Measurements from ENCODE around the gene CEP89.
A peak's percentile ranks its signal among the peaks of the same experiment; 100 is the strongest.
"Not testable (repeated sequence)": the region's sequence is repeated elsewhere in the genome, so short reads cannot be mapped to it uniquely, and the experiment has no call there.

CEP89 gene

DNA sequence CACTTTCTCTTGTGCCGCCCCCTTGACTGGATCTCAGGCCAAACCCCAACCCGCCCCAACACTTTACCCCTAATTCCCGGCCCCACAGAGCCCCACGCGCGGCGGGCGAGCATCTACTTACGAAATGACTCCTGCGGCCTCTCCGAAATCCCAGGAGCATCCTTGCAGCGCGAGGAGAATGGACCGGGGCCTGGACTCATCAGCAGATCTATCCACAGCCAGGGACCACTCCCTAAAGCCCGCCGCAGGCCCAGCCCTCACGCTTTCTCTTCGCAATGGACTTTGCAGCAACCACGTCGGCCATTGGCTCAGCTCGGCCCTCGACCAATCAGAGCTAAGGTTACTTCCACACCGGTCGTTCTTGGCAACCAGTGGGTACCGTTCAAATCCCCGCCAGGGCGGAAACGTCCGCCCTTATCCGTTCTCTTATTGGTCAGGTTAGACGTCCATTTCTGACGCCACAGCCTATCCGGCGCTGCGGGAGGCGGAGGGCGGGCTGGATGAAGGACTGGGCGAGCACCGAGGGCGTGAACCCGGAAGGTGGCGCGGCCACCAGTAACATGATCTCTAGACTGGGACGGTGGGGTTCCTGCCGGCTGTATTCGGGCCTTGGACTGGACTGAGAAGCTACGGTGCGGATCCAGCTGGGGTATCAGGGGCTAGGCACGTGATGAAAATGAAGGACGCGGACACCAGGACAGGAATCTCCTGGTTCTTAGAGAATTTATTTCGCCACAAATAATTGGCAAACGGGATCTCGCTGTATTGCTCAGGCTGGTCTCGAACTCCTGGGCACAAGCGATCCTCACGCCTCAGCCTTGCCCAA, at the start of gene CEP89, which contains the start of gene FAAP24:
CEP89 (minus strand) TSS at position 244 of the 826 bp plus-strand sequence; CDS start at position 160, 84 bp downstream.
FAAP24 (plus strand) TSS at position 528 of the 826 bp plus-strand sequence. CDS start 955 bp downstream, outside the sequence.
- DNase-seq: peak; percentile 71 to 99 (median 97)

DNA sequence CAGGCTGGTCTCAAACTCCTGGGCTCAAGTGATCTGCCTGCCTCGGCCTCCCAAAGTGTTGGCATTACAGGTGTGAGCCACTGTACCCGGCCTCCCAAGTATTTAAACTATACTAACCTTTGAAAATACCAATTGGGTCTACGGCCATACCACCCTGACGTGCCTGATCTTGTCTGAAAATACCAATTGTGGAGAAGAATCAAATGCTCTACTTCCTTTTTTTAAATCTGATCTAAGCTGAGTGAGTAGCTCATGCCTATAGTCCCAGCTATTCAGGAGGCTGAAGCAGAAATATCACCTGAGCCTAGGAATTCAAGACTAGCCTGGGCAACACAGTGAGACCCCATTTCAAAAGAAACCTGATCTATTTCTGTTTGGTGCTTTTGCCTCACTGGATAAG, 39.1 kb upstream of the CEP89 start:
- not testable (repeated sequence) for DNase-seq

DNA sequence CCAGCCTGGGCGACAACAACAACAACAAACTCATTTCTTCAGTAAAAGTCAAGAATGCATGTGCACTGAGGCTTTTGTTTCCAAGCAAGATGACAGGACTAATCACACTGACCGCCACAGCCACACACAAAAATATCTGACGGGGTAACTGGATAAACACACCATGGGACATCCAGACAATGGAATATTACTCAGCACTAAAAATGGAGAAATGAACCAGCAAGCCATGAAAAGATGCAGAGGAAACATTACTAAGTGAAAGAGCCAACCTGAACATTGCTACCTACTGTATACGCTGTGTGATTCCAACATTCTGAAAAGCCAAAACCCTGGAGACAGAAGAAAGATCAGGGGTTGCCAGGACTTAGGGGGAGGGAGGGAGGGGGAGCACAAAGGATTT, 37.0 kb upstream of the CEP89 start:
- DNase-seq: no peak

DNA sequence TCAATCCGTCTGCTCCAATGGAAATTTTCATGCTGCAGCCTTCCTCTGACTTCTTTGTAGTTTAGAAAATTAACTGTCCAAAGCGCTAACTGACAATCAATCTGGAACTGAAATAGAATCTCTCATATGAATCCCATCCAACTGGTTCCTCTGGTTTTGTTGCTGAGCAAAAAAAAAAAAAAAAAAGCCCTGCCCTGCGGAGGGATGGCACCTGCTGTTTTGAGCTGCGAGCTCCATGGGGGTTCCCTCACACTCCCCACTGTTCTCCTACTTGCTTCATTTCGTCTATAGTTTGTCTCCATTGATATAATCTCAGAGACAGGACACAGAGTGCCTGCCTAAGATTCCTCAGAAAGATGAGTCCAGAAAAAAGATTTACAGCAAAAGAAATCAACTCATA, 33.7 kb upstream of the CEP89 start:
- no peak for DNase-seq

DNA sequence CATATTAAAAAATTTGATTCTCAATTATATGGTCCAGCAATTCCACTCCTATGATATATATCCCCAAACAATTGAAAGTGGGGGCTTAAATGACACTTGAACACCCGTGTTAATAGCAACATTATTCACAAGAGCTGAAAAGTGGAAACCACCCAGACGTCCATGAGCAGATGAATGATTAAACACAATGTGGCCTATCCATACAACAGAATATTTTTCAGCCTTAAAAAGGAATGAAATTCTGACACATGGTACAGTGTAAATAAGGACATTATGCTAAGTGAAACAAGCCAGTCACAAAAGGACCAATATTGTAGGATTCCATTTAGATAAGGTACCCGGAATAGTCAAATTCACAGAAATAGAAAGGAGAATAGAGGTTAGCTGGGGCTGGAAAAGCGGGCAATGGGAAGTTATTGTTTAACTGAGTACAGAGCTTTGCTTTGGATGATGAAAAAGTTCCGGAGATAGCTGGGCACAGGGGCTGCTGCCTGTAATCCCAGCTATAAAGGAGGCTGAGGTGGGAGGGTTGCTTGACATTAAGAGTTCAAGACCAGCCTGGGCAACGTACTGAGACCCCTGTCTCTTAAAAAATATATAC, 31.8 kb upstream of the CEP89 start:
- not testable (repeated sequence) for DNase-seq

DNA sequence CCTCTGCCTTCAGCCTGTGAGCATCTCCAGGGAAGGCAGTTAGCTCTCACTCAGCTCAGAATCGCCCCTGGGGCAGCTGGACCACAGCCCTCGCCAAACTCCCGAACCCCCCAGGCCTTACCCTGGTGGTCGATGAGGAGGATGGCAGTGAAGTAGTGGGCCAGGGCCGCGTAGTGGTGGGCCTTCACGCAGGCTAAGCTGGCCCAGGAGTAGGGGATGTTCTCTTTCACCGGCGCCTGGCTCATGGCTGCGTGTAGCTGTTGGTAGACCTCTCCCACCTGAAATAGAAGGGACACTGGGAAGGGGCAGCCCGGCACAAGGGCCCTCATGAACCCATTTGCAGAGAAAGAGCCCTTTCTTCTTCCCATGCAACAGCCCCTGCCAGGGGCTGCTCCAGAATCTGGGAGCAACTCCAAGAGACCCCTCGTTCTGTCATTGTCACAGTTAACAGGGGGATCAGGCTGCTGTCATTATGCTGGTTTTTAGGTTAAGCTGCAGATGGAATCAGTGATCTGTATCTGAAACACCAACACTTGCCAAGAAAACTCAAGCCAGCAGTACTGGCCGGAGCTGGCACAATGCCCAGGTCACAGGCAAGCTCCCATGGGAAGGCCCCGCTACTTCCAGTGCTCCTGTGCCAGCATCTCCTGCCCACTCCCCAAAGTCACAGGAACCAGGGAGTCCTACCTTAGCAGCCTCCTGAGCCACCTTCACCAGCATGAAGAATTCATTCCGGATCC, 30.5 kb upstream of the CEP89 start:
- DNase-seq: peak in 28 of 51 donors; percentile 1 to 49 (median 11)

DNA sequence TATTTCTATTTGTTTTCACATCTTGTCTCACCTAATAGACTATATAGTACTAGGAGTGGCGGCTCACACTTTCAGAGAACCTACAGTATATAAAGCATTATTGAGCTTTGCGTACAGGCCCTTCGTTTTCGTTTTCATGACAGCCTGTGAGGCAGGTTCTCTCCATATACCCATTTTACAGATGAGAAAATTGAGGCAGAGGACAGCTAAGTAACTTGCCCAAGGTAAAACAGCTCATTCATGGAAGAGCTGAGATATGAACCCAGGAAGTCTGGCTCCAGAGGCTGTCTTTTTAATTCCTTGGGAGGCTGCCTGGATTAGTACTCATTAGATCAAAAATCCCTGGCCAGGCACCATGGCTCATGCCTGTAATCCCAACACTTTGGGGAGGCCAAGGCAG, 29.2 kb upstream of the CEP89 start:
- no peak for DNase-seq

DNA sequence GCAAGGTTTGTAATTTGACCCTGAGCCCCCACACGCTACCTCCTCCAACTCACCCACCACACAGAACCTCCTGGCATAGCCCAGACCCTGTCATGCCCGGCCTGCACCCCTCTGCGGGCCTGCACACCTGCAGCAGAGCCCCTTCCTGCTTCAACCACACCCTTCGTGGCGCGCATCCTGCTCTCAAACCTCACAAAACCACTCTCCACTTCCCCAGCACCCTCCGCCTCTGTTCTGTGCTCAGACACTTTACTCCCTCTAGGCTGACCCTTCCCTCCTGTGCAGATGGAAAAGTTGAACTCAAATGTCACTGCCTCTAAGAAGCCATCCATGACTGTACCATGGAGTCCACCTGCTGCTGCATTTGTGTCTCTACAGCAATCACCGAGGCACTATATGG, 28.8 kb upstream of the CEP89 start:
- no peak for DNase-seq

DNA sequence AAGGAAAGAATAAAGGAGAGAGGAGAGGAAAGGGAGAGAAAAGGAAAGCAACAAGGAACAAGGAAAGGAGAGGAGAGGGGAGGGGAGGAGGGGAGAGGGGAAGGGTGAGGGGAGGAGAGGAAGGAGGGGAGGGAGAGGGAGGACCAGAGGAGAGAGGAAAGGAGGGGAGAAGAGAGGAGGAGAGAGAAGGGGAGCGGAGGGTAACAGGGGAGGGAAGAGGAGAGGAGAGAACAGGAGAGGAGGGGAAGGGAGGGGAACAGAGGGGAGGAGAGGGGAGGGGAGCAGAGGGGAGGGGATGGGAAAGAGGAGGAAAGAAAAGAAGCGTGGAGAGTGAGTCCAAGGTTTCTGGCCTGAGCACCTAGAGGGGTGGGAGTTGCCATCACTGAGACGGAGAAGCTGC, 27.0 kb upstream of the CEP89 start:
- DNase-seq: no peak

DNA sequence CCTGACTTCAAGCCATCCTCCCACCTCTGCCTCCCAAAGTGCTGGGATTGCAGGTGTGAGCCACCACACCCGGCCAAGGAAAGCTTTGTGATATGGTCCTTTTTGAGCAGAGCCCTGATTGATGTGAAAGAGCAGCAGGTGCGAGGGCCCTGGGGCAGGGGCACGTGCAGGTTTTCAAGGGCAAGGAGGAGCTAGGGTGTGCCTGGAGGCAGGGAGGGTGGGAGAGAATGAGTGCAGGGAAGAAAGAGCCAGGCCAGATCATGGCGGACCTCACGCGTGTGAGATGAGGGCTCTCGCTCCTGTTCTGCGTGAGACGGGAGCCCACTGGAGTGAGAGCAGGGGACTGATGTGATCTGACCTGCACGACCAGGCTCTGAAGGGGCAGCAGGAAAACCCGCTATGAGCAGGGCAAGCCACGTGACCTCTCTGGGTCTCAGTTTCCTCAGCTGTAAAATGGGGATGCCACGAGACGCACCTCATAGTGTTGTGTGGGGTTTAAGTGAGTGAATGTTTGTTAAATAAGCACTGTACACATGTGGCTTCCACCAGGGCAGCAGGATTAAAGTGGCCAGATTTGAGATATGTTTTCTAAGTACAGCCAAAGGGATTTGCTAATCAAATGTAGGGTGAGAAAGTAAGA, 26.1 kb upstream of the CEP89 start:
- no peak for DNase-seq

DNA sequence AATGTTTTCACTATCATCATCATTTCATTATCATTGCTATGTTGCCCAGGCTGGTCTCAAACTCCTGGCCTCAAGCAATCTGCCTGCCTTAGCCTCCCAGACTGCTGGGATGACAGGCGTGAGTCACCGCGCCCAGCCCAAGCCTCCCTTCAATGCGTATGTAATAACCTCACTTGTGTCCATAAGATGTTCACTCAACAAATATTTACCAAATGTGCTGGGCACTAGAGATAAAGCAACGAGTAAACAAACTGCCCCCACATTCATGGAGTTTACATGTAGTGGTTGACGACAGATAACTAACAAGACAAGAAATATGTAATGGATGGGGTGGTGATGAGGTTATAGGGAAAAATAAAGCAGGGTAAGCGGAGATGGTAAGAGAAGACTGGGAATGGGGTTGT, 25.3 kb upstream of the CEP89 start:
- DNase-seq: not testable (repeated sequence)

DNA sequence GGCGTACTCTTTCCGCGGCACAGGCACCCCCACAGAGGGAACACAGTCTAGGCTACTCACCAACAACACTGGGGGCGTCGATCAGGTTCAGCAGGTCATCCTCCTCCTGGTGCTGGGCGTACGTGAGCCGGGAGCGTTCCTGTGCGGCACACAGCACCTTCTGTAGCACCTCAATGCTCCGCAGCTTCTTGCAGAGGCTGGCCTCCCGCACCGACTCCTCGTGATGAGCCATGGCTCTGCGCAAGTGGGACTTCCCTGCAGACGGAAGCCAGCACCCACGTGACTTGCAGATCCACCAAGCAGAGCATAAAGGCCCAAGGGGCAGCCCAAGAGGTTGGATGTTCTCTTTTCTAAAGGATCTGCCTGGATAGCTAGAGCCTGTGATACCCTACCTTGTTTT, 24.2 kb upstream of the CEP89 start:
- DNase-seq: not testable (repeated sequence)

DNA sequence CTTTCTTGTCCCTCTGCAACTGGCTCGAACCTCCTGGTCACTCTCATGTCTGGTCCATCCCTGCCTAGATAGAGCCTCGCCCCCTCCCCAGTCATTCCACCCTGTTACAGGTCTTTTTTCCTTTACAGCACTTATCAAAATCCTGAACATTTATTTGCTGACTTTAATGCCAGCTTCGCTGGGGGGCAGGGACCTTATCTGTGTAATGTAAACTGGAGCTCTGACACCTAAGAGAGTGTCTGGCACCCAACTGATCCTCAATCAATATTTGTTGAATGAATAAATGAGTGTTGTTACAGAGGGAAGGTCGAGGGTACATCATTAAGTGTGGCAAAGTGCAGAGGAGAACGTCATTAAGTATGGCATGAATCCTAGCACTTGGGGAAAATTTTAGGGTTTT, 17.0 kb upstream of the CEP89 start:
- no peak for DNase-seq

DNA sequence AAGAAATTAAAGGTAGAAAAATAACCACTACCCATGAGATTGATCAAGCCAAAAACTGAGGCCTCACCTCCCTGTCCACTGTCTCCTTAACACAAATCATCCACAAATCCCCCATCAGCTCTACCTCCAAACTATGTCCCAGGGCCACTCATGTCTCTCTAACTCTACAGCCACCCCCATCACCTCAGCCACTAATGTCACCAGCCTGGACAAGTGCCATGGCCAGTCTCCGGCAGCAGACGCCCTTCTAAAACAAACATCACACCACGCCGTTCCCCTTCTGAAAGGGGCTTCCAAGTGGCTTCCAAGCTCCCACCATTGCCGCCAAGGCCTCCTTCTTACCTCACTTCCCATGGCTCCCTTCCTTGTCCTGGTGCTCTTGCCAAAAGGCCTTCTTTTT, 16.5 kb upstream of the CEP89 start:
- DNase-seq: not testable (repeated sequence)

DNA sequence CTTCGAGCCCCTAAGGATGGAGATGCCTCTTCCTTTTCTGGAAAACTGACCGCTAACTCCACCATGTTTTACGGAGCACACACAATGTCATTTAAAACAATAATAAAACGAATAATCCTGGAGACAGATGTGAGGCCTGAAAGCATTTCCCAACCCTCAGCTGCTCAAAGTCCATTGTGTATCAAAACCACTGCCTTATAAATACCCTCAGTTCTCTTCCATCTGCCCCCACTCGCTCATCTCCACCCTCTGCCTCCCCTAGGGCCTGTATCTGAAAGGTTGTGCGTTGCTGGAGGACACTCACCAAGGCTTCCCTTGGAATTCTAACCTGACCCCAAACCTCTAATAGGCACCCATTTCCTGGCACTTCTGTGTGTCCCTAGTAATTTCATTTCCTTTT, 10.7 kb upstream of the CEP89 start:
- not testable (repeated sequence) for DNase-seq

DNA sequence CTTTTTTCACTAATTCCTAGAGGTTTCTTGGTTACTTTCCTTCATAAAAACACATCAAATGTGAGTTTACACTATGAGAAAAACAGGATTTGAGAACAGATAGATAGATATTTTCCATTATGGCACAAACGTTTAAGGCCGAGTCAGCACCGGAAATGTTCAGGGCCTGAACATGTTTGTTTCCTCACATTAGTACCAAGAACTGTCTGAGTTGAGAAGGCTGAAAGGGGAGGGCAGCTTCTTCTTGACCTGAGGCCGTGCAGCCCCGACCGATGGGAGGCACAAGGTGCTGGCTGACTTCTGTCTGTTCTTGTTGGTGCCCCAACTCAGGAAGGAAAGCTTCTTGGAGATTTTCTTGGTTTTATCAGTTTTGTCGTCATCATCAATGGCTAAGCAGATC, 8.0 kb upstream of the CEP89 start:
- DNase-seq: not testable (repeated sequence)

DNA sequence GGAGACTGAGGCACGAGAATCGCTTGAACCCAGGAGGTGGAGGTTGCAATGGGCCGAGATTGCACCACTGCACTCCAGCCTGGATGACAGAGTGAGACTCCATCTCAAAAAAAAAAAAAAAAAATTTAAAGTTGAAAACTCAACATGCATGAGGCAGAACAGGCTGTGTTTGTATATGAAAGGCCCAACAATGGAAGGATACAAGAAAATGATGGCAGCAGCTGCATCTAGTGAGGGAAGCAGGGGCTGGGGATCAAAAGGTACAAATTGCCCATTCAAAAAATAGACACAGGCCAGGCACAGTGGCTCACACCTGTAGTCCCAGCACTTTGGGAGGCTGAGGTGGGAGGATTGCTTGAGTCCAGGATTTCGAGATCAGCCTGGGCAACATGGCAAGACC, 6.1 kb upstream of the CEP89 start:
- DNase-seq: not testable (repeated sequence)

DNA sequence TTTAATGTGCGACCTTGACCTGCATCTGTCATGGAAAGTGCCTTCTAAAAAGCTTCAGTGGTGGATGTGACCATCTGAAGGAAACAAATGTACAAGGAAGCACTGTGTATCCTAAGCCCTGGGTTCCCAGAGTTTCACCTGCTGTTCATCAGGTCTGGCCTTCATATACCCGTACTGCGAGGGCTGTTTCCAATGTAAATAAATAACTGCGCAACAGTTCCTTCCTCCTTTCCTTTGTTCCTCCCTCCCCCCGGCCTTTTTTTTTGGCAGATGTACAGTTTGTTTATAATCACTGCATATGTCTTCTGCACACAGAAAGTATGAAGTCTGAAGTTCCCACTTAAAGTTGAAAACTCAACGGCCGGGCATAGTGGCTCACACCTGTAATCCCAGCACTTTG, 5.5 kb upstream of the CEP89 start:
- DNase-seq: no peak

DNA sequence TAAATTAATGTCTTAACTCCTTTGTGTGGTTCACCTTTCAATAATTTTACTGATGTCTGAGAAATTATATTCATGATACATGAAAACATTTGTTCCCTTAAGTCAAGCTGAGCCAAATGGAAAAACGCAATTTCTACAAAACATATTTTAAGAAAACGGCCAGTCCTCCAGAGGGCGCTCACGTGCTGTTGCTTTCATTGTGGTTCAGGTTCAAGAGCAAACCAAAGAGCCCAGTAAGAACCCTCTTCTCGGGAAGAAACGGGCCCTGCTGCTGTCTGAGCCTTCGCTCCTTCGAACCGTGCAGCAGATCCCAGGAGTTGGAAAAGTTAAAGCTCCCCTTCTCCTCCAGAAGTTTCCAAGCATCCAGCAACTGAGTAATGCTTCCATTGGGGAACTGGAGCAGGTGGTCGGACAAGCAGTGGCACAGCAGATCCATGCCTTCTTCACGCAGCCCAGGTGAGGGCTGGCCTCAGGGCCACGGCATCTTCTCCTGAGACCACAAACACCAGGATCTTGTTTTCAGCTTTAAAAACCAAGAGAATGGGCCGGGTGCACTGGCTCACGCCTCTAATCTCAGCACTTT, 4.6 kb upstream of the CEP89 start:
- DNase-seq: peak in 38 of 51 donors; percentile 4 to 82 (median 33)

DNA sequence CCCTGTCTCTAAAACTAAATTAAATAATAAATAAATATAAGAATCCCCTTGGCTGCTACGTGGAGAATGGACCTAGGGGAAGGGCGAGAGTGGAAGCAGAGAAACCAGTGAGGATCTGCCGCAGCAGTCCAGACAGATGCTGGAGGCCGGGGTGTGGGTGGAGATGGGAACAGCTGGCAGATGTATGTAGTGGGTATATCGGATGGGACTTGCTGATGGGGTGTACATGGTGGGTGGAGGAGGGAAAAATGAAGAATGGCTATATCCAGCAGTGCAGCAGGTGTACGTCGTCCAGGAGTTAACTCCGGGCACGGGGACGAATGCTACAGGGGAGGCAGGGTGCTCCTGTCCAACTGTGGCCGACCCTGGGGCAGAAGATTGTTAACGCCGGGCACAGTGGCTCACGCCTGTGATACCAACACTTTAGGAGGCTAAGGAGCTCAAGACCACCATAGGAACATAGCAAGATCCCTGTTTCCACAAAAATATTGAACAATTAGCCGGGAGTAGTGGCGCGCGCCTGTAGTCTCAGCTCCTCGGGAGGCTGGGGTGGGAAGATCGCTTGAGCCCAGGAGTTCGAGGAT, 654 bp downstream of the CEP89 start:
- no peak for DNase-seq

DNA sequence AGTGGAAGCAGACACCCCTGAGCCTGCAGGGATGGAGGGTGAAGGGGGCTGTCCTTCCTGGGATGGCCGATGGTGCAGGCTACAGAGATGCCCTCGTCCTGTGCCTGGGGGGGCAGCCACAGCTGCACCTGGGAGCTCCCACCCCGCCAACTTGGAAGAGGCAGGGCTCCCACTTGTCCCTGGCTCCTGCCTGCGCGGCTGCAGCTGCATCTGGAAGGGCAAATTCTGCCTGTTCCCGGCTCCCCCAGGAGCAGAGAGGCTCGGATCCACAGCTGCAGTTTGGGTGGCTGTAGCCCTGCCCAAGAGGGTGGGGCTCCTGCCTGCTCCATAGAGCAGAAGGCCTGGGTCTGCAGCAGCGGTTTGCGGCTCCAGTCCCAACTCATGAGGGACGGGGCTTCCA, 2.2 kb downstream of the CEP89 start:
- DNase-seq: no peak
